Stimulated activated naive CD4-positive, alpha-beta T cell treated with Interleukin-2 at 50 U/mL for 16 hours (primary cell): ENCODE results near the gene CDHR2.
"Not testable (repeated sequence)": the region's sequence is repeated elsewhere in the genome, so short reads cannot be mapped to it uniquely, and the experiment has no call there.

Source experiments
- DNase-seq: peaks from one replicate; lab custom pipeline; 2025; lab: John Stamatoyannopoulos, UW

The CDHR2 gene

GRCh38 chr5:176597417-176598389 lies 48.6 kb downstream of the CDHR2 start:
- no peak for DNase-seq

DNA sequence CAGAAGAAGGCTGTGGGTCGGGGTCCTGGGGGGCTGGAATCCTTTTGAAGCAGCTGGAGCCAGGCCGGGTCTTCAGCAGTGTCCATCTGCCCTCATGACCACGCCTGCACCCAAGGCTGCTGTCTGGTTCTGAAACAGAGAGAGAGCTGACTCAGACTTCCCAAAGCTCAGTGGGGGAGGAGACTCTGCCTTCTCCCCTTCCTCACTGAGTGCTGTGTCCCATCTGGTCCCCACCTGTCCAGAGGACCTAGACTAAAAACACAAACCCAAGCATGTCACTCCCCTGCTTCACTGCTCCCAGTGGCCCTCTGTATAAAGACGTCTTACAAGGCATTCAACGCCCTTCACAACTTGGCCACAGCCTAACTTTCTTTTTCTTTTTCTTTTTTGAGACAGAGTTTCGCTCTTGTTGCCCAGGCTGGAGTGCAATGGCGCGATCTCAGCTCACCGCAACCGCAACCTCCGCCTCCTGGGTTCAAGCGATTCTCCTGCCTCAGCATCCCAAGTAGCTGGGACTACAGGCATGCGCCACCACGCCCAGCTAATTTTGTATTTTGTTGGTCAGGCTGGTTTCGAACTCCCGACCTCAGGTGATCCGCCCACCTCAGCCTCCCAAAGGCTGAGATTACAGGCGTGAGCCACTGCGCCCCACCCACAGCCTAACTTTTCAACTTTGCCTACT lies 50.7 kb downstream of the CDHR2 start:
- not testable (repeated sequence) for DNase-seq

DNA sequence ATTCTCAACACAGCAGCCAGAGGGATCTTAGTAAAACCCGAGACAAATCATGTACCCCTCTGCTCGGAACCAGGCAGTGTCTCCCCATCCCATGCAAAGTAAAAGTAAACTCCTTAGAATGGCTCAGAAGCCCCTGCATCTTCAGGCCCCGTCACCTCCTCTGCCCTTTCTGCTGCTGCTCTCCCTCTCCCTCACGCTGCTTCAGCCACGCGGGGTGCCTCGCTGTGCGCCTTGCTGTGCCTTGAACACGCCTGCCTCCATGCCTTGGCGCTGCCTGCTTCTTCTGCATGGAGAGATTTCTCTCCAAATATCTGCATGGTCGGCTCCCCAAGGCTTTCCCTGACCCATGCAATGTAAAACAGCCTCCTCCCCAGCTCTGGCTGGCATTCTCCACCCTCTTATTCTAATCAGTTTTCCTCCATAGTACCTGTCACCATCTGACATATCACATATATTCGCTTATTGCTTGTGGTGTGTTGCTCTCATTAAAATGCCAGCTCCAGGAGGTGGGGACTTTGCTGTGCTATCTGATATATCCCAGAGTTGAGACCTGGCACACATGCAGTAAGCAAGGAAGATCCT lies 52.9 kb downstream of the CDHR2 start:
- no peak for DNase-seq

GRCh38 chr5:176603091-176603490 lies 53.9 kb downstream of the CDHR2 start:
- DNase-seq = no peak

GRCh38 chr5:176606032-176606431 lies 56.9 kb downstream of the CDHR2 start:
- no peak for DNase-seq

GRCh38 chr5:176606875-176607274 lies 57.7 kb downstream of the CDHR2 start:
- DNase-seq = no peak

DNA sequence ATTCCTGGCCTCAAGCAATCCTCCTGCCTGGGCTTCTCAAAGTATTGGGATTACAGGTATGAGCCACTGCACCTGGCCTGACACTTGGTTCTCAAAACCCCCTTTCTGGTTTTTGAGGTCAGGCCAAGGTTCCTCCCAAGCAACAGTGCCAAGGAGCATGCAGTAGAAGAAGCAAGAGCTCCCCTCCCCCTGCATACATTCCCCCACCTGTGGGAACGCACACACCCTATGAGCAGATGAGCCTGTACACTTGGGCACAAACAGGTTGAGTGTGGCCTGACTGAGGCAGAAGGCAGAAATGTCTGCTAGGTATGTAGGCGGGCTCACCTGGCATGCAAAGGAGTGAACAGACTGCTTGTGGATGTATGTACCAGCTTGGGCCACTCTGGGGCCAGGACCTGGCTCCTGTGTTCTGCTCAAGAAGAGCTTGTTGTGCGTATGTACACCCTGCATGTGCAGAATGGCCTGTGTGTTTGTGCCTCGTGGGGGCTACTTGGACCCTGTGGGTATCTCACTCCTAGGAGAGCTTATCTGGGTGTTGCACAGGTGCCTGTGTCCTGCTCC lies 59.1 kb downstream of the CDHR2 start:
- no peak for DNase-seq

DNA sequence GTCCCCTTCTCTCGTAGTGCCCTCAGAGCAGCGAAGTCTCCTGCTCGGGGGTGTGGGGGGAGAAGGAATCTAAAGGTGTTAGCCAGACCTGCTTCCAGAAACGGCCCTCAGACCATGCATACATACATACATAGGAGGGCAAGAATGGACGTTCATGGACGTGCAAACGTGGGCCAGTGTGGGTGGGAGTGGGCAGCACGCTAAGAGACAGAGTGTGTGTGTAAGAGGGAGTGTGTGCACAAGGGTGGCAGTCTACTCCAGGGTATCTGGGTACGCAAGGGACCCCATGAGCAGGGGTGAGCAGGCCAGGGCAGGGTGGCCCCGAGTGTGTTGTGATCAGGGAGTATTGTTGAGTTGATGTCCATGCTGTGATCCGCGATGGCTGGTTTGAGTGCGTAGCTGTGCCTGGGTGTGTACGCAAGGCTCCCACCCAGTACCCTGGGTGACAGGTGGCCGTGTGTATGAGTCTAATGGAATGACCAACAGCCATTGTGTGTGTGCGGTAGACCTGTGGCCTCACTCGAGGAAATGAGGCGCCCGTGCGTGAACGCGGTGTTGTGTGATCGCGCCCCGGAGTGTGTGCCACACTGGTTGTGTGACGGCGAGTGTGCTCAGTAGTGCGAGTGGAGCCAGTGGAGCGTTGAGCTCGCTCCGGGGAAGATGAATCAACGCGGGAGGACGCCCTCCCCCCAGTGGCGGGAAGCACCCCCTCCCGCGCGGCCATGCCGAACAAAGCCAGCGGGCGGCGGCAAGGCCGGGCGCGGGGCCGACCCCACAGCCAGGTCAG lies 60.0 kb downstream of the CDHR2 start:
- no peak for DNase-seq

GRCh38 chr5:176609724-176610434 lies 60.7 kb downstream of the CDHR2 start, which contains the start of gene GPRIN1:
Gene GPRIN1, minus strand, starts transcription at chr5:176610156. Its CDS starts 10,322 bp downstream, at chr5:176599834.
- DNase-seq = peak; percentile 35

GRCh38 chr5:176610435-176610773 lies 61.3 kb downstream of the CDHR2 start:
- no peak for DNase-seq

DNA sequence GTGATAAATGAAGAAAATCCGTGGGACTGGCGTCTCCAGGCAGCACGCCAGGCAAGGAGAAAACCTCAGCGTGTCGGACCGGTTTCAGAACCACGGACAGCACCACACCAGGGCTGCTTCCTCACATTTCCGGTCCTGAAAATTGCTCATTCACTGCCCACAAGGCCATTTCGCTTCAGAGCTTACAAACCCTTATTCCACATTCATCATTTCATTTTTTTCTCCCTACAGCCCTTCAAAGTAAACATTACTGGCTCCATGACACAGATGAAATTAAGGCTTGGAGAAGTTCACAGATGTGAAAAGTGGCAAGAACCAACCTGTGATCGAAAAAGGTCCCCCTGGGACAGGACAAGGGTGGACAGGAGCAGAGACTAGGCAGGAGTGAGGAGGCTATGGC lies 62.3 kb downstream of the CDHR2 start:
- peak; percentile 17 for DNase-seq

- DNase-seq = no peak
These were observed 62.9 kb downstream of the CDHR2 start for GRCh38 chr5:176612008-176612407.

GRCh38 chr5:176612855-176613254 lies 63.7 kb downstream of the CDHR2 start:
- no peak for DNase-seq

DNA sequence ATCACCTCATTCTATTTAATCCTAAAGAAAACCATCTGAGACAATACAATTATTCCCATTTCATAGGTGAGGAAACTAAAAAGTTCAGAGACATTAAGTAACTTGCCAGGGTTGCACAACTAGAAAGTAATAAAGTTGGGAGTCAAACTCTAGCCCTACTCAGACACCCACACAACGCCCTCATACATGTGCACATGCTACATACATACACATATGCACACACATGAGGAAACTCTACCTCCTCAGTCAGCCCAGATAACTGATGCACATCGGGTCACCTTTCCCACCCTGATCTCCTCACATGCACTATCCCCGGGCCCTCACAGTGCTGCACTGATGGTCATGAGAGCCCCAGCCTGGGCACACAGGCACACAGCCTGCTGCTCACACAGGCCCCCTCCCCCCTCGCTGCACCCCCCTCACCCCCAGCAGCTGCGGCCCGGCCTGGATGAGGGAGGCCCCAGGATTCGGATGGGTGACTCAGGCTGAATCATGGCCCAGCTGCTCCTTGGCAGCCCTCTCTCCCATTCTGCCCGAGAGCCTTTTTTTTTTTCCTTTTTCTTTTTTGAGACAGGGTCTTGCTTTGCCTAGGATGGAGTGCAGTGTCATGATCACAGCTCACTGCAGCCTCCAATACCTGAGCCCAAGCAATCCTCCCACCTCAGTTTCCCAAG lies 65.8 kb downstream of the CDHR2 start:
- no peak for DNase-seq

DNA sequence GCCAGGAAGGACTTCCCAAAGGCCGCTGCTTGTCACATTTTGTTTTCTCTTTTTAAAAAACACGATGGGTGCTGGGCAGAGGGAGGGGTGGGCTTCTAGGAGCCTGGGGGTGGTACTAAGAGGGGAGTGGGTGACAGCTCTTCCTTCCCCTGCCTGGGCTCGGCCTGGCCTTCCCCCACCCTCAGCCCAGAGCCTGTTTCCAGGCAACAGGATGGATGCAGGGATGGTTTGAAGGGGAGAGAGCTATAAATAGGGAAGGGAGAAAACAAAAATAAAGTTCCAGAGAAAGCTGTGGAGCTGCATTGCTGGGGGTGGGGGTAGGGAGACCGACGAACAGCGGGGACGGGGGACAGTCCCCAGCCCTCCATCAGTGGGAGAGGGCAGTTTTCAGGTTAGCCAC lies 67.4 kb downstream of the CDHR2 start:
- DNase-seq = no peak

DNA sequence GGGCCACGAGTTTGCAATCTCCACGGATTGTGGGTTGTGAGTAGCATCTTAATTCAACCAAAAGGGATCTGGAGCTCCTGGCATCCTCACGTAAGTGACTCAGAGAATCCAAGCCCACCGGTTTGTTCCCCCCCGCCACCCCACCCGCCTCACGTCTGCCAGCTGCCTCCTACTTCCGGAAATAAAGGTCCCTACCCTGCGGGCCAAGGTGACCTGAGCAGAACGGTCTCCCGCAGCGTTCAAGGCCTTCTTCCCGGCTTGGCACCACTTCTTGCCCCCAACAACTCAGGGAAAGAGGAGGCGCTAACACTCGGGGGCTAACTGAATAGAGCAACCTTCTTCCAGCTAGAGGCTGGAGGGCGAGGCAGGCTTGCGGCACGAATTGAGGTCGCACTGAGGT lies 69.6 kb downstream of the CDHR2 start:
- no peak for DNase-seq

DNA sequence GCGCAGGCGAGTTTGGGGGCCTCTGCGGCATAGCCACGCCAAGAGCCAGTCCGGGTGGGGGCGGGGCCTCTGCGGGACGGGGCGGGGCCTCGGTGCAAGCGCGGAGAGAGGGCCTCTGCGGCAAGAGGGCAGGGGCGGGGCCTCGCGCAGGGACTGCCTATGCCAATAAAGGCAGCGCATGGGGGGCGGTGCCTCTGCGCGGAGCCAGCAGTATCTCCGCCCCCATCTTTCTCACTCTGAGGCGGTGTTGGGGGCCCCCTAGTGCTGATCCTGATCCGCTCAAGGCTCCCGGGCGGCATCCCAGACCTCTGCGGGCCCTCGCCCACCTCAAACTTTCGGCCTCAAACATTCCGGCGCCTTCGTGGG lies 70.0 kb downstream of the CDHR2 start:
- DNase-seq = peak; percentile 75

- DNase-seq = no peak
These were observed 70.6 kb downstream of the CDHR2 start for GRCh38 chr5:176619569-176620332.

- DNase-seq = no peak
These were observed 71.3 kb downstream of the CDHR2 start for GRCh38 chr5:176620333-176620981.
